ENCODE measurements around the gene ATRNL1. TPM values are rescaled to one million over a fixed set of nuclear protein-coding genes. Genes with fewer than 3 reads are reported as not detected.

The ATRNL1 gene
- polyA plus RNA-seq, 3 donors: not detected

DNA sequence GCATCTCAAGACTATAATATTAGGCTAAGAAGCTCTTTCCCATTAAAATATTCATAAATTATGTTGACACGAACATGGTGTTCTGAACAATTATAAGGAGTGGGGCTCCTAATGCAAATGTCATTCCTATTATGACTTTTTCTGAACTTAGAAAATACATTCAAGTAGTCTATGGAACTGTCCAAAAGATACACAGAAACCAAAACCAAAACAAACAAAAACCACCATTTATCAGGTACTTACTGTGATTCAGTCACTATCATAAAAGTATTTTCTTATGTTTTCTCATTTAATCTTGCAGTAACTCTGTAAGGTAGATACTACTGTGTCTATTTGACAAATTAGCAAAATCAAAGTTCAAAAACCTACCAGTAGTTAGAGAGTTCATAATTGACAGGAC is 773.0 kb downstream of the ATRNL1 start:
- Histone ChIP-seq H3K36me3 (replicated peaks in 1 of 2; ENCODE audit: control insufficient read depth in 1 of 2, insufficient read depth in 2 of 2, low read length in 2 of 2) (no peaks in the 10 kb centered on the region), H3K9me3 (replicated peaks in 1 of 2; ENCODE audit: control insufficient read depth in 1 of 2, insufficient read depth in 1 of 2, low read length in 2 of 2) (no peaks in the 10 kb centered on the region), H4K20me1 (ENCODE audit: insufficient read depth, low read length) (no peaks in the 10 kb centered on the region), H3K4me2 (replicated peaks; ENCODE audit: extremely low read depth, low read length, poor library complexity, severe bottlenecking) (no peak overlapping the region), H2AFZ (ENCODE audit: insufficient read depth, low read depth, low read length, poor library complexity, severe bottlenecking) (no peak overlapping the region), H3K4me1 (ENCODE audit: control insufficient read depth in 1 of 2, insufficient read depth in 2 of 2, low read length in 2 of 2) (no peaks in the 10 kb centered on the region), H3K27ac (ENCODE audit: low read depth in 1 of 2, low read length in 2 of 2) (no peak overlapping the region), H3K4me3 (replicated peaks in 1 of 3; ENCODE audit: low read depth in 2 of 3, low read length in 3 of 3) (no peak overlapping the region), H3K27me3 (ENCODE audit: control insufficient read depth in 2 of 2, insufficient read depth in 2 of 2, low read length in 2 of 2) (no peaks in the 10 kb centered on the region), H3K79me2 (ENCODE audit: insufficient read depth, low read length) (no peaks in the 10 kb centered on the region), H3K9ac (ENCODE audit: insufficient read depth, low read length, poor library complexity, severe bottlenecking) (no peak overlapping the region)
- no peak overlapping the region for H3K4me3 Mint-ChIP-seq
- no CpG with 5 or more reads among the region's 1 CpG for WGBS (ENCODE audit: insufficient coverage)
- no peaks in the 10 kb centered on the region for H3K27me3 Mint-ChIP-seq (ENCODE audit: low read depth in 3 of 3)
- peaks cover 0 to 6% (median 0%) of the 10 kb centered on the region in 7 donors for H3K9me3 Mint-ChIP-seq
- no peaks in the 10 kb centered on the region for H3K4me1 Mint-ChIP-seq
- intact Hi-C loops (cut with micrococcal nuclease): no loop called here
- no peak for DNase-seq
- TF ChIP-seq, protein P1, sequence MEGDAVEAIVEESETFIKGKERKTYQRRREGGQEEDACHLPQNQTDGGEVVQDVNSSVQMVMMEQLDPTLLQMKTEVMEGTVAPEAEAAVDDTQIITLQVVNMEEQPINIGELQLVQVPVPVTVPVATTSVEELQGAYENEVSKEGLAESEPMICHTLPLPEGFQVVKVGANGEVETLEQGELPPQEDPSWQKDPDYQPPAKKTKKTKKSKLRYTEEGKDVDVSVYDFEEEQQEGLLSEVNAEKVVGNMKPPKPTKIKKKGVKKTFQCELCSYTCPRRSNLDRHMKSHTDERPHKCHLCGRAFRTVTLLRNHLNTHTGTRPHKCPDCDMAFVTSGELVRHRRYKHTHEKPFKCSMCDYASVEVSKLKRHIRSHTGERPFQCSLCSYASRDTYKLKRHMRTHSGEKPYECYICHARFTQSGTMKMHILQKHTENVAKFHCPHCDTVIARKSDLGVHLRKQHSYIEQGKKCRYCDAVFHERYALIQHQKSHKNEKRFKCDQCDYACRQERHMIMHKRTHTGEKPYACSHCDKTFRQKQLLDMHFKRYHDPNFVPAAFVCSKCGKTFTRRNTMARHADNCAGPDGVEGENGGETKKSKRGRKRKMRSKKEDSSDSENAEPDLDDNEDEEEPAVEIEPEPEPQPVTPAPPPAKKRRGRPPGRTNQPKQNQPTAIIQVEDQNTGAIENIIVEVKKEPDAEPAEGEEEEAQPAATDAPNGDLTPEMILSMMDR (IDR thresholded peaks at IDR 0.05): no peak
- no peak overlapping the region for H3K27ac Mint-ChIP-seq
- H3K36me3 Mint-ChIP-seq: no peaks in the 10 kb centered on the region

DNA sequence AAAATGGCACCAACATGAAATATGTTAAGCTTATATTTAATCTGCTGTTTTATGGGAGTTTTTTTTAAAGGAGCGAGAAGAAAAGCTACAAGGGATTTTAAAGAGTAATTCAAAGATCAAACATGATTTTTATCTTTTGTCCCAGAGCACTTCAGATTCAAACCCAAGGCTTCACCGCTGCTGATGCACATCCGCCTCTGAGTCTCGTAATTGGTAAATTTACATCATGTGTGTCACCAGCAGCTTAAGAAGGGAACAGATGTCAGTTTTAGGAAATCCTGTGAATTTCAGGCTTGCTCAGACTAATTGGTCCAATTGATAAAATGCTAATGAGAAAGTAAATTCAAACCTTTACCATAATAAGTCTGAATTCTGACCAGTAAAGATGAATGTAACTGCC is 773.5 kb downstream of the ATRNL1 start:
- Histone ChIP-seq H3K9ac (ENCODE audit: insufficient read depth, low read length, poor library complexity, severe bottlenecking) (no peak overlapping the region), H3K36me3 (replicated peaks in 1 of 2; ENCODE audit: control insufficient read depth in 1 of 2, insufficient read depth in 2 of 2, low read length in 2 of 2) (no peaks in the 10 kb centered on the region), H3K4me3 (replicated peaks in 1 of 3; ENCODE audit: low read depth in 2 of 3, low read length in 3 of 3) (no peak overlapping the region), H3K4me1 (ENCODE audit: control insufficient read depth in 1 of 2, insufficient read depth in 2 of 2, low read length in 2 of 2) (no peaks in the 10 kb centered on the region), H2AFZ (ENCODE audit: insufficient read depth, low read depth, low read length, poor library complexity, severe bottlenecking) (no peak overlapping the region), H4K20me1 (ENCODE audit: insufficient read depth, low read length) (no peaks in the 10 kb centered on the region), H3K27me3 (ENCODE audit: control insufficient read depth in 2 of 2, insufficient read depth in 2 of 2, low read length in 2 of 2) (no peaks in the 10 kb centered on the region), H3K4me2 (replicated peaks; ENCODE audit: extremely low read depth, low read length, poor library complexity, severe bottlenecking) (no peak overlapping the region), H3K9me3 (replicated peaks in 1 of 2; ENCODE audit: control insufficient read depth in 1 of 2, insufficient read depth in 1 of 2, low read length in 2 of 2) (no peaks in the 10 kb centered on the region), H3K79me2 (ENCODE audit: insufficient read depth, low read length) (no peaks in the 10 kb centered on the region), H3K27ac (ENCODE audit: low read depth in 1 of 2, low read length in 2 of 2) (no peak overlapping the region)
- TF ChIP-seq, protein P1 (IDR thresholded peaks at IDR 0.05): no peak
- WGBS (ENCODE audit: insufficient coverage): no CpG with 5 or more reads among the region's 4 CpGs
- H3K27me3 Mint-ChIP-seq (ENCODE audit: low read depth in 3 of 3): no peaks in the 10 kb centered on the region
- H3K4me1 Mint-ChIP-seq: no peaks in the 10 kb centered on the region
- no peak for DNase-seq
- H3K9me3 Mint-ChIP-seq: peaks cover 0 to 6% (median 0%) of the 10 kb centered on the region in 7 donors
- intact Hi-C loops (cut with micrococcal nuclease): no loop called here
- no peak overlapping the region for H3K27ac Mint-ChIP-seq
- no peak overlapping the region for H3K4me3 Mint-ChIP-seq
- H3K36me3 Mint-ChIP-seq: no peaks in the 10 kb centered on the region

Data from CD14-positive monocyte (primary cell).